BLaER1 treated with 17β-estradiol and CSF1 and Interleukin-3, amounts not matched to agents 10 nM and 100 nM (cell line): ENCODE measurements around the gene TSR1.

Experiments used
- H3K27ac ChIP-seq, 11 experiments: shearing (Covaris generic); formaldehyde crosslinking; 2 replicates each; pipeline ENCODE4 v1.8.1; 2022
- H3K27me3 ChIP-seq, 11 experiments: shearing (Covaris generic); formaldehyde crosslinking; 2 replicates each; pipeline ENCODE4 v1.8.1; 2022
- H3K36me3 ChIP-seq, 11 experiments: shearing (Covaris generic); formaldehyde crosslinking; 2 replicates each; pipeline ENCODE4 v1.8.1; 2022
- H3K4me1 ChIP-seq, 10 experiments: shearing (Covaris generic); formaldehyde crosslinking; 2 replicates each; pipeline ENCODE4 v1.8.1; 2022
- H3K4me2 ChIP-seq, 11 experiments: shearing (Covaris generic); formaldehyde crosslinking; 2 replicates each; pipeline ENCODE4 v1.8.1; 2022
- H3K4me3 ChIP-seq, 10 experiments: shearing (Covaris generic); formaldehyde crosslinking; 2 replicates each; pipeline ENCODE4 v1.8.1; 2022
- H3K9ac ChIP-seq, 11 experiments: shearing (Covaris generic); formaldehyde crosslinking; 2 replicates each; pipeline ENCODE4 v1.8.1; 2022
- H3K9me3 ChIP-seq, 11 experiments: shearing (Covaris generic); formaldehyde crosslinking; replicated peaks in 1 of 11; 2 replicates each; pipeline ENCODE4 v1.8.1; 2022
- H4K20me1 ChIP-seq, 11 experiments: shearing (Covaris generic); formaldehyde crosslinking; 2 replicates each; pipeline ENCODE4 v1.8.1; 2022
- Cebpa-rat ChIP-seq, 11 experiments: shearing (Covaris generic); IDR thresholded peaks; 2 replicates each; pipeline ENCODE4 v1.8.1; 2022

TSR1 gene

DNA sequence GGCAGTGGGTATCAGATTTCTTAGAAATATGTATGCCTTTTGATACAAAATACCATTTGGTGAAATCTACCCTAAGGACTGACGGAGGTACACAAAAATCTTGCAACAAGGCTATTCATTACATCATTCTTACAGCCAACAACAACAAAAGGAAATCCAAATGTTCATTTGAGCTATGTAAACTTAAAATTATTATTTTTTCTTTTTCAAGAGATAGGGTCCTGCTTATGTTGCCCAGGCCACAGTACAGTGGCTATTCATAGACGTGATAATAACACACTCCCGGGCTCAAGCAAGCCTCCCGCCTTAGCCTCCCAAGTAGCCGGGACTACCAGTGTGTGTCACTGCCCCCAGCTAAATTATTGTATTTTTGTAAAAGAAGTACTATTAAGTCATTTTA, 23.5 kb downstream of the TSR1 start:
- Histone ChIP-seq H3K4me3 (no peak overlapping the region), H3K4me2 (no peak overlapping the region), H3K4me1 (no peaks in the 10 kb centered on the region), H3K36me3 (peaks cover 0 to 9% (median 0%) of the 10 kb centered on the region in 11 experiments; a peak in 2 of 22 replicates), H4K20me1 (peaks cover 0 to 3% (median 0%) of the 10 kb centered on the region in 11 experiments; a peak in 2 of 22 replicates), H3K9ac (no peak overlapping the region), H3K27ac (no peak overlapping the region), H3K9me3 (no peaks in the 10 kb centered on the region), H3K27me3 (no peaks in the 10 kb centered on the region)
- no peak for TF ChIP-seq Cebpa-rat (IDR thresholded peaks at IDR 0.05)

DNA sequence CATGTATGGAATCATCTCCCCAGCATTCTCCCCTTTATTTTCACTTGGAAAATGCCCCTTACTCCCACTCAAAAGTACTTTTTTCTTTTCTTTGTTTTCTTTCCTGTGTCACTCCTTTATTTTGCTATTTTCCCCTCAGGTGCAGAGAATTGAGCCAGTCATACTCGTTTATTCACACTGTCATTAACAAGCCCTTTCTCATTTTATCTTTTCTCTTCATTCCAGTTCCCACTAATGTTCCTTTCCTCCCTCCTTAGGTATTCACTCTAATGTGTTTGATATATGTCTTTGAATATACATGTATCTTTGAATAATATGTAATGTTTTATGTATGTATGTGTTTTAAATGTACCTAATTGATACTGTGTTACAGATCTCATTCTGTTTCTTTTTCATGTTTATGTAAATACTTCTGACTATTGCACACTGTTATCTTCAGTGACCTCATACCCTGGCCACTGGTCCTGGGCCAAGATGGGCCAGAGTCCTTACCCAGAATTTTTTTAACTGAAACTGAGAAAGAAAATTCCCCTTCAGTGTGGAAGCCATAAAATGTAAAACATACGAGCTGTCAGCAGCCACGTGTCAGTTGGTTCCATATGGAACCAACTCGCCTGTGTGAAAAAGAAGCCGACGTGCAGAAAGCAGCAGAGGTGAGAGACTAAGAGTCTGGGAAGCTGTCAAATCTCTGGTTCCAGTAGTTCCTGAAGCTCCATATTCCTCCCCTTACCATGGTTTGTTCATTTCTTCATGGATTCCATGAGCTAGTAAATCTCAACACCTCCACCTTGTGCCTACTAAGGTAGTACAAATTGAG, 26.7 kb downstream of the TSR1 start:
- H4K20me1 ChIP-seq = 0 out of 22 replicates have a peak, but pooled peaks cover 0 to 3% (median 0%) of the 10 kb centered on the region in 11 experiments
- H3K9me3 ChIP-seq = no peaks in the 10 kb centered on the region
- H3K27me3 ChIP-seq = no peaks in the 10 kb centered on the region
- peaks cover 0 to 9% (median 0%) of the 10 kb centered on the region in 11 experiments; a peak in 2 of 22 replicates for H3K36me3 ChIP-seq
- TF ChIP-seq Cebpa-rat (IDR thresholded peaks at IDR 0.05) = no peak
- no peak overlapping the region for H3K4me2 ChIP-seq
- no peak overlapping the region for H3K4me3 ChIP-seq
- H3K9ac ChIP-seq = no peak overlapping the region
- H3K4me1 ChIP-seq = peaks cover 0 to 8% (median 3%) of the 10 kb centered on the region in 10 experiments; a peak in 15 of 20 replicates
- H3K27ac ChIP-seq = no peak overlapping the region

DNA sequence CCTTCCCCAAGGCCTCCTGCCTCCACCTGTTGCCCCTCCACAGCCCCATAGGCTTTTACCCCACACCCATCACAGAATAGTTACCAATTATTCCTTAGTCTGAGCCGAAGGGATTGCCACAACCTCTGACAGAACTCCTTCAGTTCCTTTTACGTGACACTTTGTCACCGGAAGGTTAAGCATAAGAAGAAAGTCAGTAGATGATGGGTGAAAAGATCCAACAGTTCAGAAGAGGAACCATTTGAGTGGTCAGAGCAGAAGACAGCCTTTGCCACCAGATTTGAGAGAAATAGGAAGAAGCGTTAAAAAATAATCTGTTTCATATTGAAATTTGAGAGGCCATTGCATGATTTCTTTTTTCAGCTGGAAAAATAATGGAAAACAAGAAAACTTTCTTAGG, 31.3 kb downstream of the TSR1 start:
- Histone ChIP-seq H3K27me3 (no peaks in the 10 kb centered on the region), H3K4me1 (peaks cover 21 to 41% (median 31%) of the 10 kb centered on the region in 10 experiments), H3K4me2 (peak overlapping the region in 9 of 11 experiments; percentile 62 to 91 (median 87); a peak in 11 of 22 replicates), H3K36me3 (peaks cover 8 to 22% (median 17%) of the 10 kb centered on the region in 11 experiments), H3K27ac (no peak overlapping the region), H4K20me1 (peaks cover 0 to 34% (median 33%) of the 10 kb centered on the region in 11 experiments; a peak in 18 of 22 replicates), H3K9me3 (no peaks in the 10 kb centered on the region), H3K4me3 (peak overlapping the region in 2 of 10 experiments; percentile 96 to 99; a peak in 1 of 20 replicates), H3K9ac (0 out of 22 replicates have a peak overlapping the region, but pooled peaks of 1 of the 11 experiments have one; percentile 11)
- no peak for TF ChIP-seq Cebpa-rat (IDR thresholded peaks at IDR 0.05)

DNA sequence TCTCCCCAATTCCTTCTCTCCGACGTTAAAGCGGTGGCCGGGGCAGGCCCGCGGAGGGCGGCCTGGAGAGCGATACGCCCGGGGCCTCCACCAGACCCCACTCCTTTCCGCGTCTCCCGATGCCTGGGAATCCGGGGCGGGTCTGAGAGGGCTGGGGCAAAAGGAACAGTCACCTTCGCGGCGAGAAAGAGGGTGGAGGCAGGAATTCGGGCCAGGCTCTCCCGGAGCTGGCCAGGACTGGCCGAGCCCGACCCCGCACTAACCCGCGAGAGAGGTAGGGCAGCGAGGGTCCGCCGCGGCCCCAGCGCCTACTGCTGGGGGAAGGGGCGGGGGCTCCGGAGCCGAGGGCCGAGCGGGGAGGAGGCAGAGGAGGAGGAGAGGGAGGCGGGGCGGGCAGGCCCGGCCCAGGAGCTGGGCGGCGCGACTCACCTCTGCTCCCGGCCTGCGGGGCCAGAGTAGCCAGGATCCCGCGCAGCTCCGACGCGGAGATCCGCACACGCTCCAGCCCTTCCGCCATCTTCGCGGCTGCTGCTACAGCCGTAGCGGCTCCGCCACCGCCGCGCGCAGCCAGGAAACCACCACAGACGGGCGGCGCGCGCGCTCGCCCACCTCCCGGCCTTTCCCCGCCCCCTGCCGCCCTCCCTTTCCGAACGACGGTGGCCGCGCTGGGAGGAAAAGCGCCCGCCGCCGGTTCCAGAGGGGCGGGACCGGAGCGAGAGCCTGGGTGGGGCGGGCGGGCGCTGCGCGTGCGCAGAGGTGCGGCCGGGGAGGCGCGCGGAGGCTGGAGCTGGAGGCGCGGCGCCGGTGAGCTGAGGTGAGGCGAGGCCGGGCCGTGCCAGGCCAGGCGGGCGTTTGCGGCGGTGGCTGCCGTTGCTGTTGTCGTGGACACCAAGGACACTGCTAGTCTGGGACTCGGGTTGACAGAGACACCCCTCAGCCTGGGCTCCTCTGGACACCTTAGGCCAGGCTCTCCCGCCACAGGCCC, 32.8 kb downstream of the TSR1 start, which contains the start of the genes SMG6 and SRR:
Gene SMG6 (minus strand): TSS at position 582 of the 985 bp plus-strand sequence. CDS start 65 bp downstream, at position 517.
Gene SRR (plus strand): TSS at position 747 of the 985 bp plus-strand sequence. CDS start 11,611 bp downstream, outside the sequence.
- Histone ChIP-seq H3K27me3 (no peaks in the 10 kb centered on the region), H3K4me1 (peaks cover 23 to 52% (median 34%) of the 10 kb centered on the region in 10 experiments), H3K27ac (peak within 1 kb of the TSS; percentile 64 to 94 (median 90)), H3K36me3 (peaks cover 21 to 36% (median 31%) of the 10 kb centered on the region in 11 experiments), H3K9ac (peak within 1 kb of the TSS; percentile 92 to 96 (median 94)), H4K20me1 (peaks cover 6 to 48% (median 46%) of the 10 kb centered on the region in 11 experiments; a peak in 20 of 22 replicates), H3K4me2 (peak within 1 kb of the TSS; percentile 87 to 97 (median 94)), H3K4me3 (peak within 1 kb of the TSS; percentile 84 to 99 (median 96)), H3K9me3 (no peaks in the 10 kb centered on the region)
- TF ChIP-seq Cebpa-rat (IDR thresholded peaks at IDR 0.05) = no peak

DNA sequence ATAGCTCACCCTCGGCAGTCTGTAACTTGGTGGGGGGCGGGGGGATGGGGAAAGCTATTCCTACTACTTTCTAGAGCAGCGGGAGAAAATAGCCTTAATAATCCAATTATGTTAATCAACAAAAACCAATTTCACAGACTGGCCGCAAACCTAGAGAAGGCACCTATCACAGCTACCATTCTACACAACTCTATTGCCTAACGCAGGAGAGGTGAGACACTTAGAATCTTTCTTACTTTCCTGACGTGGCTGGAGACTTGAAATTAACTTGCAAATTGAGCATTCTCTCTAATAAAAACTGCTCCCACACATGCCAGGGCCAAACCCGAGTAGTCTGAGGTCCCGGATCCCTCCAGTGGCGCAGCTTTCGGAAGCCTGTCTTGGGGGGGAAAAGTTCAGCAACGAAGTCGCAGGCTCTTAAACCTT, 33.5 kb downstream of the TSR1 start:
- TF ChIP-seq Cebpa-rat (IDR thresholded peaks at IDR 0.05) = no peak
- peak overlapping the region; percentile 86 to 97 (median 94) for H3K4me2 ChIP-seq
- peaks cover 6 to 55% (median 51%) of the 10 kb centered on the region in 11 experiments; a peak in 20 of 22 replicates for H4K20me1 ChIP-seq
- peaks cover 23 to 52% (median 34%) of the 10 kb centered on the region in 10 experiments for H3K4me1 ChIP-seq
- no peaks in the 10 kb centered on the region for H3K9me3 ChIP-seq
- H3K27ac ChIP-seq = peak overlapping the region; percentile 64 to 94 (median 90)
- no peaks in the 10 kb centered on the region for H3K27me3 ChIP-seq
- peak overlapping the region; percentile 92 to 96 (median 94) for H3K9ac ChIP-seq
- peak overlapping the region; percentile 84 to 99 (median 96) for H3K4me3 ChIP-seq
- H3K36me3 ChIP-seq = peaks cover 24 to 43% (median 37%) of the 10 kb centered on the region in 11 experiments

DNA sequence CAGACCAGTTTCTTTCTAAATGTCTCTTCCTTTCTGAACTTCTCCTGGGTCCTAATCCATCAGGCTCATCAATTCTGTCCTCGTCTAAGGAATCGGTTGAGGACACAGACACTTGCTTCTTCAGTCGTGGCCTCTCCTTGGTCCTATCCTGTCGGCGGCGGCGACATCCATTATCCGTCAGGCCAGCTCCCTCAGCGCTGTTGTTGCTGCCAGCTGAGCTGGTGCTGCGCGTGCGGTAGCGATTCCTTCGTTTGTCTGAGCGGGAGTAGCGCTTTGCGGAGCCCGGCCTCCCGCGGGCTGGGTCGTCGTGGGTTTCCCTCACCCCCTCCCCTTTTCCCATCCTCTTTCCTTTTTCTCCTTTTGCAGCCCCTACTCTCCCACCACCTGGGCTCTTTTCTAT, 36.5 kb downstream of the TSR1 start:
- Histone ChIP-seq H3K36me3 (peaks cover 55 to 73% (median 67%) of the 10 kb centered on the region in 11 experiments), H3K9me3 (no peaks in the 10 kb centered on the region)

DNA sequence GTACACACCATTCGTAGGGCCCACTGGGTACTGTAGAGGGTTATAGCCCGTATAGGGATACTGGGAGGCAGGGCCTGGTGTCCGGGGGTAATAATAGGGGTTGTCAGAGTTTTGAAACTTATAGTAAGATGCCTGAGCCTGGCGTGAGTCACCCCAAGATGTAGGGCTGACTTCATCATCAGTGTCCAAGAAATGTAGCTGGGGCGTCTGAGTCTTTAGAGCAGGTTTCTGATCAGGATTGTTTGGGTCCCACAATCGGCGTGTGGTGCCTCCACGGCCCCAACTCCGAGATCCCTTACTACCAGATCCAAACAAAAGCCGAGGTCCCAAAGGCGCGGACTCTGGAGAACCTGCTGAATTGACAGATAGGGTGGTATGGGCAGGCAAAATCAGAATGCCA, 37.1 kb downstream of the TSR1 start:
- no peaks in the 10 kb centered on the region for H3K9me3 ChIP-seq
- H3K9ac ChIP-seq = peak overlapping the region in 3 of 11 experiments; percentile 5 to 34 (median 10); a peak in 1 of 22 replicates
- peaks cover 61 to 79% (median 73%) of the 10 kb centered on the region in 11 experiments for H3K36me3 ChIP-seq
- H3K4me3 ChIP-seq = no peak overlapping the region
- no peaks in the 10 kb centered on the region for H3K27me3 ChIP-seq
- H3K4me1 ChIP-seq = peaks cover 16 to 43% (median 26%) of the 10 kb centered on the region in 10 experiments
- peaks cover 16 to 91% (median 85%) of the 10 kb centered on the region in 11 experiments; a peak in 20 of 22 replicates for H4K20me1 ChIP-seq
- peak overlapping the region in 1 of 11 experiments; percentile 10; a peak in 2 of 22 replicates for H3K4me2 ChIP-seq
- TF ChIP-seq Cebpa-rat (IDR thresholded peaks at IDR 0.05) = no peak
- H3K27ac ChIP-seq = no peak overlapping the region

More for the DNA sequence above, 36.5 kb downstream of the TSR1 start:
- Histone ChIP-seq H3K4me2 (peak overlapping the region in 3 of 11 experiments; percentile 5 to 22 (median 15); a peak in 4 of 22 replicates), H3K9ac (peak overlapping the region in 2 of 11 experiments; percentile 34 to 37; a peak in 3 of 22 replicates), H3K4me3 (no peak overlapping the region), H4K20me1 (peaks cover 10 to 85% (median 79%) of the 10 kb centered on the region in 11 experiments; a peak in 20 of 22 replicates), H3K4me1 (peaks cover 22 to 49% (median 30%) of the 10 kb centered on the region in 10 experiments), H3K27ac (no peak overlapping the region), H3K27me3 (no peaks in the 10 kb centered on the region)
- TF ChIP-seq Cebpa-rat (IDR thresholded peaks at IDR 0.05) = no peak

DNA sequence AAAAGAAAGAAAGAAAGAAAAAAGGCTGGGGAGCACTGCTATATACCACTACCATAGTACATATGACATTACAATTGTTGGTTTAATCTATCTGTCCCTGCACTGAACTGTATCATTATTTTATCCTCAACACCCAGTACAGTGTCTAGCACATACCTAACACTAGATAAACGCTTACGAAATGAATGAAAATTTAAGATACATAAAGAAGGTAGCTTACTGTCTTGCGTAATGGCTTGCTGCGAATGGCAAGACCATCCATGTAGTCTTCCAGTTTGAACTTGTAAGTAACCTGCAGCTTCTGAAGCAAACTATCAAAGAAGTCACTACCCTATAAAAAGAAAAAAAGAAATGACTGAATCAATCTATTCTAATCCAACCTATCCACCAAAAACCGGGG, 39.2 kb downstream of the TSR1 start:
- Histone ChIP-seq H3K36me3 (peaks cover 82 to 100% (median 94%) of the 10 kb centered on the region in 11 experiments), H3K27me3 (no peaks in the 10 kb centered on the region), H3K9ac (no peak overlapping the region), H3K4me3 (no peak overlapping the region), H3K4me2 (no peak overlapping the region), H4K20me1 (peaks cover 16 to 100% (median 84%) of the 10 kb centered on the region in 11 experiments; a peak in 19 of 22 replicates), H3K9me3 (no peaks in the 10 kb centered on the region), H3K4me1 (peaks cover 4 to 33% (median 16%) of the 10 kb centered on the region in 10 experiments; a peak in 19 of 20 replicates), H3K27ac (no peak overlapping the region)
- no peak; a peak in 1 of 22 replicates for TF ChIP-seq Cebpa-rat (IDR thresholded peaks at IDR 0.05)
